Hepatocyte (in vitro differentiated cells): ENCODE measurements around the gene WNT6. TPM values are rescaled to one million over a fixed set of nuclear protein-coding genes. Genes with fewer than 3 reads are reported as not detected.

ENCODE experiments used
- DNase-seq: peaks from one replicate; pipeline ENCODE4 v3.0.0-alpha.2; 2016; ENCODE audit warnings: low spot score
- H2AFZ ChIP-seq: fragments of 200-600 bp; sonication (generic); 2 replicates; pipeline ENCODE4 v1.6.0; 2016; ENCODE audit warnings: antibody characterized with exemption, mild to moderate bottlenecking
- H3K27ac ChIP-seq: fragments of 200-600 bp; sonication (generic); 2 replicates; pipeline ENCODE4 v1.5.1; 2016; ENCODE audit warnings: mild to moderate bottlenecking
- H3K27me3 ChIP-seq: fragments of 200-600 bp; sonication (generic); 2 replicates; pipeline ENCODE4 v1.6.1; 2016
- H3K36me3 ChIP-seq: fragments of 200-600 bp; sonication (generic); replicated peaks from 2 replicates; pipeline ENCODE4 v1.5.1; 2016; ENCODE audit warnings: low read depth; ENCODE audit not compliant: insufficient read depth
- H3K4me1 ChIP-seq: fragments of 200-600 bp; sonication (generic); 2 replicates; pipeline ENCODE4 v1.5.1; 2016; ENCODE audit warnings: mild to moderate bottlenecking, moderate library complexity; ENCODE audit not compliant: insufficient read depth
- H3K4me2 ChIP-seq: fragments of 200-600 bp; sonication (generic); 2 replicates; pipeline ENCODE4 v1.6.0; 2016
- H3K4me3 ChIP-seq: fragments of 200-600 bp; sonication (generic); 2 replicates; pipeline ENCODE4 v1.5.1; 2016; ENCODE audit warnings: mild to moderate bottlenecking
- H3K79me2 ChIP-seq: fragments of 200-600 bp; sonication (generic); 2 replicates; pipeline ENCODE4 v1.6.0; 2017; ENCODE audit warnings: mild to moderate bottlenecking
- H3K9me2 ChIP-seq: fragments of 200-600 bp; sonication (generic); replicated peaks from 2 replicates; pipeline ENCODE4 v1.6.0; 2017; ENCODE audit warnings: mild to moderate bottlenecking; ENCODE audit not compliant: insufficient read depth
- H3K9me3 ChIP-seq: fragments of 200-600 bp; sonication (generic); 2 replicates; pipeline ENCODE4 v1.5.1; 2016; ENCODE audit warnings: low read depth, mild to moderate bottlenecking
- H4K20me1 ChIP-seq: fragments of 200-600 bp; sonication (generic); 2 replicates; pipeline ENCODE4 v1.6.0; 2016; ENCODE audit warnings: mild to moderate bottlenecking; ENCODE audit not compliant: insufficient read depth, poor library complexity, severe bottlenecking
- CTCF ChIP-seq: fragments of 200-600 bp; sonication (generic); IDR thresholded peaks from 2 replicates; pipeline ENCODE4 v1.5.1; 2016; ENCODE audit warnings: antibody characterized with exemption, mild to moderate bottlenecking; ENCODE audit not compliant: poor library complexity
- EZH2 ChIP-seq: fragments of 200-600 bp; sonication (generic); IDR thresholded peaks from 2 replicates; pipeline ENCODE4 v1.6.1; 2016; ENCODE audit warnings: antibody characterized with exemption, mild to moderate bottlenecking, borderline replicate concordance
- EZH2phosphoT487 ChIP-seq: fragments of 200-600 bp; sonication (generic); IDR thresholded peaks from one replicate; pipeline ENCODE4 v1.6.1; 2018; ENCODE audit warnings: antibody characterized with exemption, mild to moderate bottlenecking, low read depth, moderate library complexity; ENCODE audit not compliant: unreplicated experiment, severe bottlenecking
- WGBS: methylation state at CpG from one replicate; pipeline ENCODE4 v1.1.6; 2016; ENCODE audit warnings: low lambda C conversion rate; ENCODE audit errors: missing lambda C conversion rate; 5-methylcytosine and 5-hydroxymethylcytosine counted together
- polyA plus RNA-seq: library from polyadenylated mRNA; unstranded; fragments of >200 nt; fragmentation: Nextera tagmentation; extraction: Ambion mirVana; gene quantifications from 2 replicates; pipeline ENCODE4 v1.2.1, GENCODE V29; 2016
- total RNA-seq: library from RNA; depleted of rRNA; stranded (reverse); fragments of >200 nt; gene quantifications from 2 replicates; pipeline ENCODE4 v1.2.3, GENCODE V29; 2014

Gene WNT6
- total and polyA plus RNA-seq, 2 experiments from 2014 or later, result 7.1 to 22.8 TPM

- H4K20me1 ChIP-seq, result no peaks in the 10 kb centered on the region
- H3K4me3 ChIP-seq, result no peak overlapping the region
- H2AFZ ChIP-seq, result no peak overlapping the region
- H3K4me2 ChIP-seq, result no peak overlapping the region
- no peak overlapping the region for H3K27ac ChIP-seq
- no peak for DNase-seq
- 89% methylated on average over 2 of the region's 2 CpGs for WGBS
- peaks cover 22% of the 10 kb centered on the region for H3K27me3 ChIP-seq
- TF ChIP-seq EZH2 (no peak), EZH2phosphoT487 (no peak), CTCF (no peak)
- no peaks in the 10 kb centered on the region for H3K4me1 ChIP-seq
- no peaks in the 10 kb centered on the region for H3K9me2 ChIP-seq
- H3K79me2 ChIP-seq, result no peaks in the 10 kb centered on the region
- no peaks in the 10 kb centered on the region for H3K36me3 ChIP-seq
- no peaks in the 10 kb centered on the region for H3K9me3 ChIP-seq
Observed at GRCh38 chr2:218850796-218851195, 8.8 kb upstream of the WNT6 start.

GRCh38 chr2:218851286-218851685 is 8.3 kb upstream of the WNT6 start:
- Histone ChIP-seq H3K79me2 (no peaks in the 10 kb centered on the region), H3K4me2 (no peak overlapping the region), H3K27me3 (peaks cover 27% of the 10 kb centered on the region), H3K9me2 (no peaks in the 10 kb centered on the region), H4K20me1 (no peaks in the 10 kb centered on the region), H3K27ac (no peak overlapping the region), H3K36me3 (no peaks in the 10 kb centered on the region), H3K4me1 (no peaks in the 10 kb centered on the region), H3K9me3 (no peaks in the 10 kb centered on the region), H2AFZ (no peak overlapping the region), H3K4me3 (no peak overlapping the region)
- TF ChIP-seq CTCF (no peak), EZH2phosphoT487 (no peak), EZH2 (no peak)
- WGBS, result 64% methylated on average over 3 of the region's 3 CpGs
- no peak for DNase-seq

- H3K27me3 ChIP-seq, result peaks cover 44% of the 10 kb centered on the region
- H3K9me2 ChIP-seq, result no peaks in the 10 kb centered on the region
- no peaks in the 10 kb centered on the region for H3K9me3 ChIP-seq
- no peaks in the 10 kb centered on the region for H4K20me1 ChIP-seq
- no peak overlapping the region for H3K27ac ChIP-seq
- H2AFZ ChIP-seq, result no peak overlapping the region
- no peaks in the 10 kb centered on the region for H3K4me1 ChIP-seq
- TF ChIP-seq CTCF, result peak; percentile 77
- no peak for TF ChIP-seq EZH2
- TF ChIP-seq EZH2phosphoT487, result no peak
- 38% methylated on average over 16 of the region's 16 CpGs for WGBS
- no peak overlapping the region for H3K4me3 ChIP-seq
- no peaks in the 10 kb centered on the region for H3K79me2 ChIP-seq
- peak; percentile 82 for DNase-seq
- no peaks in the 10 kb centered on the region for H3K36me3 ChIP-seq
- no peak overlapping the region for H3K4me2 ChIP-seq
Observed at GRCh38 chr2:218852911-218853667, 6.5 kb upstream of the WNT6 start.
